HG03135 (cell line): Measurements from ENCODE around the gene GPLD1.
"Not testable (repeated sequence)": the region's sequence is repeated elsewhere in the genome, so short reads cannot be mapped to it uniquely, and the experiment has no call there.

Experiments used
- ATAC-seq: cut with Tn5 transposase; IDR thresholded peaks from one replicate; pipeline ENCODE4 v1.9.1; 2021; ENCODE audit warnings: mild to moderate bottlenecking, moderate library complexity; ENCODE audit not compliant: unreplicated experiment

GPLD1 gene, protein sequence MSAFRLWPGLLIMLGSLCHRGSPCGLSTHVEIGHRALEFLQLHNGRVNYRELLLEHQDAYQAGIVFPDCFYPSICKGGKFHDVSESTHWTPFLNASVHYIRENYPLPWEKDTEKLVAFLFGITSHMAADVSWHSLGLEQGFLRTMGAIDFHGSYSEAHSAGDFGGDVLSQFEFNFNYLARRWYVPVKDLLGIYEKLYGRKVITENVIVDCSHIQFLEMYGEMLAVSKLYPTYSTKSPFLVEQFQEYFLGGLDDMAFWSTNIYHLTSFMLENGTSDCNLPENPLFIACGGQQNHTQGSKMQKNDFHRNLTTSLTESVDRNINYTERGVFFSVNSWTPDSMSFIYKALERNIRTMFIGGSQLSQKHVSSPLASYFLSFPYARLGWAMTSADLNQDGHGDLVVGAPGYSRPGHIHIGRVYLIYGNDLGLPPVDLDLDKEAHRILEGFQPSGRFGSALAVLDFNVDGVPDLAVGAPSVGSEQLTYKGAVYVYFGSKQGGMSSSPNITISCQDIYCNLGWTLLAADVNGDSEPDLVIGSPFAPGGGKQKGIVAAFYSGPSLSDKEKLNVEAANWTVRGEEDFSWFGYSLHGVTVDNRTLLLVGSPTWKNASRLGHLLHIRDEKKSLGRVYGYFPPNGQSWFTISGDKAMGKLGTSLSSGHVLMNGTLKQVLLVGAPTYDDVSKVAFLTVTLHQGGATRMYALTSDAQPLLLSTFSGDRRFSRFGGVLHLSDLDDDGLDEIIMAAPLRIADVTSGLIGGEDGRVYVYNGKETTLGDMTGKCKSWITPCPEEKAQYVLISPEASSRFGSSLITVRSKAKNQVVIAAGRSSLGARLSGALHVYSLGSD

DNA sequence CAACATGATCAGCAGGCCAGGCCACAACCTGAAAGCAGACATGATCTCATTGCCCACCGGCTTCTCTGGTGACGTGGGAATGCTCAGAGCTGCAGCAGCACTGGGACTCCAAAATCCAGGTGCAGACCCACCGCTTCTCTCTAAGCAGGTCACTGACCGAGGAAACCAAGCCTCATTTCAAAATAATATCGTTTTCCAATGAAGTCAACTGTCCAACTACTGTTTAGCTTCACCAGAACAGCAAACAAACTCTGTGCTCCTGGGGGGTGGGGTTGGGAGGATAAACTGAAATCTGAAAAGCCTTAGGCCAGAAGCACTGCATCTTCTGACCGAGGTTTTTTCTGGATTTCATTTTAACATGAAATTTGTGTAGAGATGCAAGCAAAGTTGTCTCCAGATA, at the start of gene GPLD1:
GPLD1 (minus strand) TSS at position 109 of the 400 bp plus-strand sequence; CDS start at position 42, 67 bp downstream.
- no peak for ATAC-seq

DNA sequence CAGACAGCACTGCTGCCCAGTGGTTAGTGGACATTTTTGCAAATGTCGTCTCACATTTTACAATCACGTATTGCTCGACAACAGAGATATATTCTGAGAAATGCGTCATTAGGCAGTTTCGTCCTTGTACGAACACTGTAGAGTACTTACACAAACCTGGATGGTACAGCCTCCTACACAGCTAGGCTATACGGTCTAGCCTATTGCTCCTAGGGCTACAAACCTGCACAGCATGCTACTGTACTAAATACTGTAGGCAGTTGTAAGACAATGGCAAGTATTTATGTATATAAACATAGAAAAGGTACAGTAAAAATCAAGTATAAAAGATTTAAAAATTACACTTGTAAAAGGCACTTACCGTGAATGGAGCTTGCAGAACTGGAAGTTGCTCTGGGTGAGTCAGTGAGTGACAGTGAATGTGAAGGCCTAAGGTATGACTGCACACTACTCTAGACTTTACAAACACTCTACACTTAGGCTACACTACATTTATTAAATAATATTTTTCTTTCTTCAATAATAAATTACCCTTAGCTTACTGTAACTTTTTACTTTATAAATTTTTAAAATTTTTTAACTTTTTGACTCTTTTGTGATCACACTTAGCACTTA, 48.5 kb upstream of the GPLD1 start:
- no peak for ATAC-seq

DNA sequence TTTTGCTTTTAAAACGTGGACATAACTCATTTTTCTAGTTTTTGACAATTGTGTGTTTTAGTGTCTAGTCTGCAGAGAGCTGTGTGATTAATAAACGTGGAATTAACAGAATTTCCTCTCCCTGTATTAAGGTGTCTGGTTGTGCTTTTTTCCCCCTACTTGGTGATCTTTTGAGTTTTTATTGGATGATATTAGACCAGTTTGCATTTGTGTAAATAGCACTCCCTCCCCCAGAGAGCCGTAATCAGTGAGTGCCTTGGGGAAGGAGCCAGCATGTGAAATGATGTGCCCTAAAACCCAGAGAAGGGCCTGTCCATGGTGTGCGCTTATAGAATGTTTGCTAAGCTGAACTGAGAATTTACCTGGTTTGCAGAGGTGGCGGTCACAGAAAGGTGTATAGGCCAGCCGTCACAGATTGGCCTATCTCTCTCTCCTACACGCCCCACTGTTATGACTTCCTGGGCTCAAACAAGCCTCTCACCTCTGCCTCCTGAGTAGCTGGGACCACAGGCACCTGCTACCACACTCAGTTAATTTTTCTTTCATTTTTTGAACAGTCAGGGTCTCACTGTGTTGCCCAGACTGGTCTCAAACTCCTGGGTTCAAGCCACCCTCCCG, 47.8 kb upstream of the GPLD1 start:
- ATAC-seq: no peak

DNA sequence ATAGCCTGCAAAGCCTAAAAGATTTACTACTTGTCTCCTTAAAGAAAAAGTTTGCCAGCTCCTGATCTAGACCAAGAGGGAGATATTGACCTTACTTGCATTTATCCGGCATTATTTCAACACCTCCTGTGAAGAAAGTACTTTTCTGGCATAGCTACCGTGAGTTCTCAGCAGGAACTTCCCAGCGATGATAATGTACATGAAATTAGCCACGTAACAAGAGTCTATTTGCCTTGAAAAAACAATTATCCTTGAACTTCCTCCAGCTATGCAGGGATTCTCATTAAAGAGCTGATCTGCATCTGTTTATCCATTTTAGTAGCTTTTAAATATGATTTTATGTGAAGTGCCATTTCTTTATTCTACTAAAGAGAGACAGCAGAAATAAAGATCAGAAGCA, 47.1 kb upstream of the GPLD1 start:
- ATAC-seq: no peak

DNA sequence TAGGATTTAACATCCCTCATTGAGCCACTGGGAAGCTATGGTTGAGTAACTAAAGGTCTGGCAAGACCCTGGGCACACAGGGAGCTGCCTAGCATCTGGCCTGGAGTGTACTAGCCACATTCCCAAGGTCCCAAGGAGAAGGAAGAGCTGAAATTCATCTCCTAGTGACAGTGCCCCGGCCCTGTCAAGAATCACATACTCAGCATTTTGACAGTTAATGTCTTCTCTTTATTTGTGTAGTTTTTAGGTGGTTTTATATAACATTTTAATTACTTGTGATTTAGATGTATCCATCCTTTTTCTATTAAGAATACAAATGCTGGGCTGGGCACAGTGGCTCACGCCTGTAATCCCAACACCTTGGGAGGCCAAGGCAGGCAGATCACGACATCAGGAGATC, 45.8 kb upstream of the GPLD1 start:
- ATAC-seq: no peak

DNA sequence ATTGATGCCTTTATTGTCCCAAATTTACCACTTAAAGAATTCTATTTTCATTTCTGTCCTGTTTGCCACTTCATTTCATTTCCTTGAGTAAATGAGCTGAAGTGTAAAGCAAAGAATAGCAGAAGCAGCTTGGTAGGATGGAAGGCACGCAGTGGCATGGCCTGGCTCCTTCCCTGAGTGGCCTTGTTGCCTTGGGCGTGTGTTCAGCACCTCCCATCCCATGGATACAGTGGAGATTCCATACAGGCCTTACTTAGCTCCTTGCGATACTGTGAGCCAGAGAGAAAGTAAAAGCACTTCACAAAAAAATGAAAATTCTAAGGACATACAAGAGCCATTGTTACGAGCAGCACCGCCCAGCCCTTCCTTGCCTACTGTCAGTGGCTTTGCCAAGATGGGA, 45.0 kb upstream of the GPLD1 start:
- ATAC-seq: no peak

DNA sequence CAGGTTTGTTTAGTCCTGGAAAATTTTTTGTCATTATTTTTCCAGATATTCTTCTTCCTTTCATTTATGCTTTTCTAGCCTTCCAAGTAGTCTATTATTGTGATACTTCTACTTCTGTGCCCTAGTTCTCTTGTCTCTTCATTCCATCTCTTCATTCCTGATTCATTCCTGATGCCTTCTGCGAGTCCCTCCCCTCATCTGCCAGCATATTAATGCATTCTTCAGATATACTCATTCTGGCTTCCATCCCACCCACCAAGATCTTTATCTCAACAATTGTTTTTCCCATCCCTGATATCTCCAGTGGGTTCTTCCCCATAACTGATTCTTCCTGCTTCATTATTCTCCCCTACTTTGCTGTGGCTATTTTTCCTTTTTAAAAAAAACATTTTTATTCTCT, 40.6 kb upstream of the GPLD1 start:
- ATAC-seq: no peak

DNA sequence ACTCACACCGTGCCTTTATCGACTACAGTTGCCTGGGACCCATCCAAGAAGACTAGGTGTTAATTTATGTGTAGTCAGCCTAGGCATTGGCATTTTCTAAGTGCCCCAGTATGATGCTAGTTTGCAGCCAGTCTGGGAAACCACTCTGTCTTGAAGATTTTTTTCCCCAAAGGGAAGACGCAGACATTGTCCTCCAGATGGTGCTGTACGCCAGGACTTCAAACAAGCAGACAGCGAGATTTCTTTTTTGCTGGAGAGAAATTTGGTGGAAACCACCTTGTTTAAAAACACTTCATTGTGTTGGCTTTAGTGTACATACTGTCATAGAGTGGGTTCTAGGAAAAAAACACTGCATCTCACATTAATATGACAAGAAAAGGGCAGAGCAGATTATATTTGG, 35.4 kb upstream of the GPLD1 start:
- ATAC-seq: no peak

DNA sequence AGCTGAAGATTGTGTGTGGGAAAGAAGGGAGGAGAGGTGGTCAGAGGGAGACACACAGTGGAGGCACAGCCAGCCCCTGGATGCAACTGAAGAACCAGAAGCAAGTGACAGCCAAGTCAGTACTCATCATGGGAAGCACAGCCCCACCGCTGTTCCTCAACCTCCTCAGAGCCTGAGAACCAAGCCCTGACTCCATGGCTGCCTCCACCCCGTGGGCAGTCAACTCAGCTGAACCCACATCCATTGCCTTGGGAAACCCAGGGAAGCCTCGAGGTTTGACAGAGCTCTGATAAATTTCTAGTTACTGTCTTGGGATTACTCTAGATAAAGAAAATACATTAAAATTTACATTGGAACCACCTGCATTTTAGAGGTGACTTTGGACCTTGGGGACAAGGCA, 35.0 kb upstream of the GPLD1 start:
- no peak for ATAC-seq

DNA sequence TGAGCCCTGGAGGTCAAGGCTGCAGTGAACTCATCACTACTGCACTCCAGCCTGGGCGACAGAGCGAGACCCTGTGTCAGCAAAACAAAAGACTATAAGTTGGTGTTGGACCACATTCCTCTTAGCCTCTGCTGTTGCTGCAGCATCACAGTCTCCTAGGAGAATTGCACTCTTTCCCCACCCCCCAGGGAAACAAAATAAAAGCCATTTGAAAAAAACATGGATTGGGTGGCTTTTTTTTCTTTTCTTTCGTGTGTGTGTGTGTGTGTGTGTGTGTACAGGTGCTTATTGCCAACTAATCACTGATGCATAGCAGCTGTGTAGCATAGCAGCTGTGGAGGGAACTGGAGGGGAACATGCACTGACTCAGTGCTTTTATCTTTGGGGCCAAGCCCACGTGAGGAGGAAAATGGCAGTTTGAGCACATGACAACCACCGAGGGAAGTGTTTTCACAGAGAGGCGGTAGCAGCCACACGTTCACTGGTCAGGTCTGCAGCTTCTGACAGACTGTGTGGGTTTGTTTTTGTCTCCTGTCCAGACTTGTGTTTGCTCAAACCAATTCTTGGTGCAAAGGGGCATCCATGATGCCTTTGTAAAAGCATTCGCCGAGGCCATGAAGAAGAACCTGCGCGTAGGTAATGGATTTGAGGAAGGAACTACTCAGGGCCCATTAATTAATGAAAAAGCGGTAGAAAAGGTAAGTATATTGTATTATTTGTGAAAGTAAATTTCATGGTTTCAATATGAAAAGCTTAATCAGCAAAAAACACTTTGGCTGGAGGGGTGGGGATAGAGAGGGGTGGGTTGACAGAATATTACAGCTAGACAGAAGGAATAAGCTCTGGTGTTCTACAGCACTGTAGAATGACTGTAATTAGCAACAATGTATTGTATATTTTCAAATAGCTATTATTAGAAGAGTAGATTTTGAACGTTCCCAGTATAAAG, 33.1 kb upstream of the GPLD1 start:
- ATAC-seq: no peak

DNA sequence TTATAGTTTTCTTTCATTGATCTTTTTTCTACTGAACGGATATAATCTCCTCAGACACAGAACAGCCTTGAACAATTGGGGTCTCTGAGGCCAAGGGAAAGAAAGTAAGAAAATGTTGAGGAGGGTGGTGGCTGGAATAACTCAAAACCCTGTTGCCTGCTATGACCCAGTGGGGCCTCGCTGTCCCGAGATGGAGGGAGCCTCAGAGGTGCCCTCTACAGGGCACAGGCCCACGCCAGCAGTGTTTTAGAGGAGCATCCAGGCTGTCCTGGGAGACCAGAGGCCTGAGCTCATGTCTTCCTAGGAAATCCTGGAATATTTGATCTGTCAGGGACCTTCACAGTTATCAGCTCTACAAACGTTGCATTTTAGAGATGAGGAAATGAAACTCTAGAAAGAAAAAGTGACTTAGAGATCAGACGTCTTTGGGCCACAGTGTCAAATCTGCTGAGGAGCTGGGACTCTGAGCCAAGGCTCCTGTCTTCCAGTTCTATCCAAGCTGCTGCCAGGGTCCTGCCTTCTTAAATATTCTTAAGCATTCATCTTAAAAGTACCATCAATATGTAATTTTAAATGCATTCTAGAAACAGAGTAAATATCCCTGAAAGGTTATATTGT, 31.7 kb upstream of the GPLD1 start:
- no peak for ATAC-seq

DNA sequence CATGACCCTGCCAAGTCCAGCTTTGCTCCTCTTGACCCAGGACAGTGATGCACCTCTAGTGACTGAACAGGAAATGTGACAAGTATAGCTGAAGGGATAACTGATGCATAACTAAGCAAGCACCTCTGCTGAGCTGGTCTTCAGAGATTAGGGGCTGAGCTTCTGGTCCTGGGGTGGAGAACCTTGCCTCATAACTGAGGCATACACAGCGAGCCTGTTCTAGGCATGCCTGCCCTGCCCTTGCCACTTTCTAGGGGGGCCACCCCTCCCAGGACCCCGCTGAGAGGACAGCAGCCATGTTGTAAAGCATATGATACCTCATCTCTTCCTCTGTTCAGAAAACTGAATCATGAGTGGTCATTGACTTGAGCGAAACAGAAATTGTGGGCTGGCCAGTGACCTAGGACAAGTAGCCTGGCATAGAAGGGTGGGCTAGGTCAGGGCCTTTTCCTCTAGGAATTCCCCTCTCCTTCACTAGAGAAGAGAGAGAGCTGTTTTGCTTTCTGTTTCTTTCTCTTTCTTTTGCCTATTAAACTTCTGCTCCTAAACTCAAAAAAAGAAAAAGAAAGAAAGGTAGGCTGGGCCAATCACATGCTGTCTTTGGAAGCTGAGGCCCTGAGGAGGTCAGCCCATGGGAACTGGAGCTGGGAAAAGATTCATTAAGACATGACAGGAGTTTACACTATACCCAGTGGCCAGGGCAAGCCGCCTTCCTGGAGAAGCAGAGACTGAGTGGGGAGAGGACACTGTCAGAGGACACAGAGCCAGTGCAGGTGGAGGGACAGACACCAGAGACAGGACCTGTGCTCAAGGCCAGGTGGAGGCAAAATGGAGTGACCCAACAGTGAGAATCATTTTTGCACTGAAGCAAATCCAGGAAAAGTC, 28.5 kb upstream of the GPLD1 start:
- ATAC-seq: peak; percentile 71

DNA sequence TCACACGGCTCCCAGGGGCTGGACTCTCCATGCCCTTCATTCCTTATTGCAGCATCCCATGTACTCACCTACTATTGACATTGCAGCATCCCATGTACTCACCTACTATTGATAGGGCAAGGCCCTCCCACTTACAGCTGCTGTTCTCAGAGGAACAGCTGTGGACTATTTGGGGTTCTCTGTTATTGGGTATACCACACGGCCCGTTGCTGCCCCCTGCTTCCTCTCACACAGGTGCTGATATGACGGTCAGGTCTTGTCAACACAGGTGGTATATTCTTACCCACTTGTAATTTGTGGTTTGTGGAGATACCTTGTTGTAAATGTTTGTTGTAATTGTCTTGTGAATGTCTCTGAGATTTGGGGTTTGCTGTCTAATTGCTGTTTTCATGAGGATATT, 24.2 kb upstream of the GPLD1 start:
- ATAC-seq: no peak

DNA sequence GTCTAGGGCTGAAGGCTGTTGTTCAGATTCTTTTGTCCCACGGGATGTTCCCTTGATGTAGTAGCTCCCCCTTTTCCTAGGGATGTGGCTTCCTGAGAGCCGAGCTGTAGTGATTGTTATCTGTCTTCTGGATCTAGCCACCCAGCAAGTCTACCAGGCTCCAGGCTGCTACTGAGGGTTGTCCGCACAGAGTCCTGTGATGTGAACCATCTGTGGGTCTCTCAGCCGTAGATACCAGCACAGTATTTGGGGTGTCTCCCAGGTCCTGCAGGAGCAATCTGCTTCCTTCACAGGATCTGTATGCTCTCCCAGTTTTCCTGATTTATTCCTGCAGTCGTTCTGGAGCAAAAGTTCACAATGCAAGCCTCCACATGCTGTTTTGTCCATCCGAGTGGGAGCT, 22.6 kb upstream of the GPLD1 start:
- ATAC-seq: not testable (repeated sequence)

DNA sequence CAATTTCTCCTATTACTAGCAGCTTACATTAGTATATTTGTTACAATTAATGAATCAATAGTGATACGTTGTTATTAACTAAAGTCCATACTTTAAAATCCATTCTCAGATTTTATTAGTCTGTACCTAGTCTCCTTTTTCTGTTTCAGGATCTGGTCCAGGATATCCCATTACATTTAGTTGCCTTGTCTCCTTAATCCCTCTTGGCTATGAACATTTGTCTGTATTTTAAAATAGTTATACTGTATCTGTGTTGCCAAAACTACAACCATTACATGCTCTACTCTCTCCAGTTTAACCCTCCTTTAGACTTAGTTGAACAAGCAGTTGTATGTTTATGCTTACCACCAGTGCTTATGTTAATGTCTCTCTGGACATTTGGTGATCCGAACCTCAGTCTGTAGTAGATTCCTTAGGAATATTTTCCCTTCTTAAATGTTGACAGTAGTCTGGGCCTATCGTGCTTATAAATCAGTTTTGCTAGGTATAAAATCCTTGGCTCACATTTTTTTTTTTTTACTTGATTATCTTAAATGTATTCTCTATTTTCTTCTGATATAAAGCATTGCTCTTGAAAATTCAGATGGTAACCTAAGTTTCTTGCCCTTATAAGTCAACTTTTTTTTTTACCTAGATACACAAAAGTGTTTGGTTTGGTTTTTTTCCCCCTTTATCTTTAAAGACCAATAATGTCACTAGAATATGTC, 17.6 kb upstream of the GPLD1 start:
- ATAC-seq: no peak

DNA sequence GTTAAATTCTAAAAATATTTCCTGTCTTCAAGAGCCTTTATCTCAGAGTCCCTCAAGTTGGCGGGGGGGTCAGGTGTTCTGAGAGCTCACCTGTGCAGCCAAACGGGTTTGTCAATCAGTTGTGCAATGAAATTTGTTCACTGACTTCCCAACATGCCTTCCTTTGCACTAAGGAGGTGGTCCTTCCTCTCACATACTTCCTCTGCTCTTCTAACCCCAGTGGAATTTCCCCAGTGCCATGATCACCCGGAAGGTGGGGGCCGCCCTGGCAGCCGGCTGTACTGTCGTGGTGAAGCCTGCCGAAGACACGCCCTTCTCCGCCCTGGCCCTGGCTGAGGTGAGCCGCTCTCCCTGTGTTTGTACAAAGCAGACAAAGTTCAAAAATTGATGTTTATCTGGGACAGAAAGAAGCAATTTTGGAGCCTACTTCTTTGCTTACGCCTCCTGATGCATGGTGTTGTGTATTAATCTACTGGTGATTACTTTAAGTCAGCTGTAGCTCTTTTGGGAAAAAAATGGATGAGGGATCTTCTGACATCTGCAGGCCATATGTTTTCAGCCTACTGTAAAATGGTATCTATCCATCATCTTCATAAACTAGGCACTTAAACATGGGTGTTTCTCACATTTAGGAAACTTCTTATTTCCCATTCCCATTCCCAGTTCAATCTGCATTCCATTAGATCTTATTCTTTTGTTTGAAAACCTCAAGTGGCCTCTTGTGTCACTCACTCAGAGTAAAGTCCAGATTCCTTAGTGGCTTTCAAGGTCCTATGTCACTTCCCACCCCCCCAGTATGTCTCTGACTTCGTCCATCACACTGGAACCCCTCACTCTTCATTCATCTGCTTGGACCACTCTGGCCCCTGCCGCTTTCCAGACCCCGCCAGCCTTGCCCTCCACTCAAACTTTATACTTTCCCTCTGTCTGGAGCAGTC, 15.5 kb upstream of the GPLD1 start:
- no peak for ATAC-seq

DNA sequence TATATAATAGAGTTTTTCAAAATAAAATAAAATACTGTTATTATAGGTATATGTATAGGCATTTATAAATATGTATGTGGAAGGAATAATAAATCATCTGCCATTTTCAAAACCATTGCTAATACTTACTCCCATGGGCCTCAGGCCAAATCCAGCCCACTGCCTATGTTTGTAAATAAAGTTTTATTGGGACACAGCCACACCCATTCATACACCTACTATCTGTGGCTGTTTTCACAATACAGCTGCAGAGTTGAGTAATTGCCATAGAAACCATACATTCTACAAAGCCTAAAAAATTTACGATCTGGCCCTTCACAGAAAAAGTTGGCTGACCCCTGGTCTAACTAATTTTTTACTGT, 14.9 kb upstream of the GPLD1 start:
- ATAC-seq: no peak
